GM19193 (cell line): Measurements from ENCODE around the gene NF2.

ENCODE experiments used
- POLR2A ChIP-seq: IDR thresholded peaks from 4 replicates; pipeline ENCODE4 v1.6.1; 2011; ENCODE audit not compliant: insufficient read depth, insufficient read length; ENCODE audit errors: extremely low read depth

NF2 gene

GRCh38 chr22:29726512-29727130 is 123.2 kb downstream of the NF2 start:
- TF ChIP-seq POLR2A, result no peak

- TF ChIP-seq POLR2A, result no peak
Observed at GRCh38 chr22:29727131-29727523, 123.7 kb downstream of the NF2 start.

- TF ChIP-seq POLR2A, result no peak
Observed at GRCh38 chr22:29729161-29729560, 125.7 kb downstream of the NF2 start.

- TF ChIP-seq POLR2A, result no peak
Observed at GRCh38 chr22:29731058-29731850, 127.8 kb downstream of the NF2 start.

- no peak for TF ChIP-seq POLR2A
Observed at GRCh38 chr22:29732883-29733282, 129.4 kb downstream of the NF2 start.

GRCh38 chr22:29733362-29734201 is 130.1 kb downstream of the NF2 start:
- no peak for TF ChIP-seq POLR2A

- TF ChIP-seq POLR2A, result no peak
Observed at GRCh38 chr22:29734406-29734805, 131.0 kb downstream of the NF2 start.

- TF ChIP-seq POLR2A, result no peak
Observed at GRCh38 chr22:29734838-29735237, 131.4 kb downstream of the NF2 start.

GRCh38 chr22:29735416-29735815 is 132.0 kb downstream of the NF2 start:
- TF ChIP-seq POLR2A, result no peak

- no peak for TF ChIP-seq POLR2A
Observed at GRCh38 chr22:29737251-29738117, 134.1 kb downstream of the NF2 start.

- no peak for TF ChIP-seq POLR2A
Observed at GRCh38 chr22:29738118-29738815, 134.8 kb downstream of the NF2 start.

- no peak for TF ChIP-seq POLR2A
Observed at GRCh38 chr22:29739346-29739875, 136.0 kb downstream of the NF2 start.

- no peak for TF ChIP-seq POLR2A
Observed at GRCh38 chr22:29740216-29740615, 136.8 kb downstream of the NF2 start.

GRCh38 chr22:29741926-29742325 is 138.5 kb downstream of the NF2 start:
- TF ChIP-seq POLR2A, result no peak
